MM.1S (cell line): ENCODE results near the gene PTGER1.

Experiments
- EZH2 ChIP-seq: fragments of 300-600 bp; sonication (generic); optimal IDR thresholded peaks from 2 replicates; pipeline ENCODE3; 2017; ENCODE audit warnings: low read depth, mild to moderate bottlenecking, antibody characterized with exemption, low read length, mixed read lengths
- EZH2phosphoT487 ChIP-seq: fragments of 300-600 bp; sonication (generic); IDR thresholded peaks from 2 replicates; pipeline ENCODE4 v1.6.1; 2018; ENCODE audit warnings: antibody characterized with exemption, low read length
- TF ChIP-seq, protein P1 (sequence below): fragments of 300-600 bp; sonication (generic); IDR thresholded peaks from 2 replicates; pipeline ENCODE4 v1.5.1; 2016; ENCODE audit warnings: antibody characterized with exemption, low read length, mixed read lengths

DNA sequence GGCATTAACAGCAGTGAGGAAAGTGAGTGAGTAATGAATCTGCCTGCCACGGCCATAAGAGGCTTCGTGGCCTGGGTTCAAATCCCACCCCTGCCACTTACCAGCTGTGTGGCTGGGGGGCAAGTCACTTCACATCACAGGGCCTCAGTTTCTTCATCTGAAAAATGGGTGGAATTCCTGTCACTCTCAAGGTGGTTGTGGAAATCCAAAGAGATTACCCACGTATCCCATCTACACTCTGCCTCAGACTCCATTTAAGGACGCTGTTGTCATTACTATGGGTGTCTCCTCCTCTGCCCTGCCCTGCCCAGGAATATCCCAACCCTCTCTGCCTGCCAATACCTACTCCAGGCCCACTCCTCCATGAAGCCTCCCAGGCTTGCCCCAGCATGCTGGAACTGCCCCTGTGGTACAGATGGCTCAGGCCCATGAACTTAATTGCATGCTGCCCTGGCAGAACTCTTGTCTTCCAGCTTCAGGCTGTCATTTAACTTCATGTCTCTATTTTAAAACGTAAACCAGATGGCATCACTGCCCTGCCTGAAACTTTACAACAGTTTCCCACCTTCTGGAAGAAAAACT is 17.7 kb upstream of the PTGER1 start:
- TF ChIP-seq, protein P1, sequence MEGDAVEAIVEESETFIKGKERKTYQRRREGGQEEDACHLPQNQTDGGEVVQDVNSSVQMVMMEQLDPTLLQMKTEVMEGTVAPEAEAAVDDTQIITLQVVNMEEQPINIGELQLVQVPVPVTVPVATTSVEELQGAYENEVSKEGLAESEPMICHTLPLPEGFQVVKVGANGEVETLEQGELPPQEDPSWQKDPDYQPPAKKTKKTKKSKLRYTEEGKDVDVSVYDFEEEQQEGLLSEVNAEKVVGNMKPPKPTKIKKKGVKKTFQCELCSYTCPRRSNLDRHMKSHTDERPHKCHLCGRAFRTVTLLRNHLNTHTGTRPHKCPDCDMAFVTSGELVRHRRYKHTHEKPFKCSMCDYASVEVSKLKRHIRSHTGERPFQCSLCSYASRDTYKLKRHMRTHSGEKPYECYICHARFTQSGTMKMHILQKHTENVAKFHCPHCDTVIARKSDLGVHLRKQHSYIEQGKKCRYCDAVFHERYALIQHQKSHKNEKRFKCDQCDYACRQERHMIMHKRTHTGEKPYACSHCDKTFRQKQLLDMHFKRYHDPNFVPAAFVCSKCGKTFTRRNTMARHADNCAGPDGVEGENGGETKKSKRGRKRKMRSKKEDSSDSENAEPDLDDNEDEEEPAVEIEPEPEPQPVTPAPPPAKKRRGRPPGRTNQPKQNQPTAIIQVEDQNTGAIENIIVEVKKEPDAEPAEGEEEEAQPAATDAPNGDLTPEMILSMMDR, result no peak
- no peak for TF ChIP-seq EZH2phosphoT487
- no peak for TF ChIP-seq EZH2
